Measurements from ENCODE around the gene CHRNB2.
A peak's percentile ranks its signal among the peaks of the same experiment; 100 is the strongest.

Gene CHRNB2

GRCh38 chr1:154582885-154583284 lies 15.3 kb downstream of the CHRNB2 start:
- DNase-seq = no peak

GRCh38 chr1:154583773-154584172 lies 16.2 kb downstream of the CHRNB2 start:
- no peak for DNase-seq

- no peak for DNase-seq
These were observed 16.9 kb downstream of the CHRNB2 start for GRCh38 chr1:154584267-154584994.

- no peak for DNase-seq
These were observed 18.7 kb downstream of the CHRNB2 start for GRCh38 chr1:154586231-154586630.

GRCh38 chr1:154586641-154587040 lies 19.1 kb downstream of the CHRNB2 start:
- no peak for DNase-seq

GRCh38 chr1:154589780-154590179 lies 22.2 kb downstream of the CHRNB2 start:
- no peak for DNase-seq

- DNase-seq = no peak
These were observed 23.2 kb downstream of the CHRNB2 start for GRCh38 chr1:154590756-154591155.

- DNase-seq = no peak
These were observed 23.6 kb downstream of the CHRNB2 start for GRCh38 chr1:154591206-154591605.

GRCh38 chr1:154593390-154593789 lies 25.8 kb downstream of the CHRNB2 start:
- DNase-seq = no peak

- no peak for DNase-seq
These were observed 27.2 kb downstream of the CHRNB2 start for GRCh38 chr1:154594811-154595210.

GRCh38 chr1:154595621-154596020 lies 28.0 kb downstream of the CHRNB2 start:
- no peak for DNase-seq

- DNase-seq = no peak
These were observed 31.5 kb downstream of the CHRNB2 start for GRCh38 chr1:154598871-154599635.

- DNase-seq = no peak
These were observed 32.1 kb downstream of the CHRNB2 start for GRCh38 chr1:154599658-154600057.

GRCh38 chr1:154603317-154603716 lies 35.7 kb downstream of the CHRNB2 start:
- DNase-seq = no peak

GRCh38 chr1:154605534-154605933 lies 38.0 kb downstream of the CHRNB2 start:
- no peak for DNase-seq

GRCh38 chr1:154607106-154607608 lies 39.6 kb downstream of the CHRNB2 start:
- DNase-seq = no peak

GRCh38 chr1:154607609-154608396 lies 40.2 kb downstream of the CHRNB2 start, which contains the start of gene ADAR:
Gene ADAR (minus strand): TSS chr1:154608186. CDS start chr1:154608006, 180 bp downstream.
- peak; percentile 79 for DNase-seq

GRCh38 chr1:154608397-154609270 lies 41.1 kb downstream of the CHRNB2 start:
- DNase-seq = peak; percentile 48

GRCh38 chr1:154609398-154610380 lies 42.1 kb downstream of the CHRNB2 start:
- peak; percentile 90 for DNase-seq

- DNase-seq = no peak
These were observed 43.7 kb downstream of the CHRNB2 start for GRCh38 chr1:154611150-154611862.
